KMS-11 (cell line): Measurements from ENCODE around the gene STAC3.

Source experiments
- H2AFZ ChIP-seq: fragments of 200-600 bp; sonication (generic); 2 replicates; pipeline ENCODE4 v1.6.1; 2016; ENCODE audit warnings: antibody characterized with exemption, mixed run types, low read depth
- H3K27ac ChIP-seq: fragments of 200-600 bp; sonication (generic); 2 replicates; pipeline ENCODE4 v1.6.1; 2016; ENCODE audit warnings: mild to moderate bottlenecking, mixed run types
- H3K27me3 ChIP-seq: fragments of 200-600 bp; sonication (generic); 2 replicates; pipeline ENCODE4 v1.6.1; 2017; ENCODE audit warnings: mild to moderate bottlenecking, low read depth, mixed run types, moderate library complexity; ENCODE audit not compliant: insufficient read depth
- H3K36me3 ChIP-seq: fragments of 200-600 bp; sonication (generic); 2 replicates; pipeline ENCODE4 v1.6.1; 2017; ENCODE audit warnings: mild to moderate bottlenecking, mixed run types; ENCODE audit not compliant: insufficient read depth
- H3K4me1 ChIP-seq: fragments of 200-600 bp; sonication (generic); 2 replicates; pipeline ENCODE4 v1.6.1; 2016; ENCODE audit warnings: mild to moderate bottlenecking, low read depth, mixed run types; ENCODE audit not compliant: poor library complexity, severe bottlenecking
- H3K4me2 ChIP-seq: fragments of 200-600 bp; sonication (generic); 2 replicates; pipeline ENCODE4 v1.7.0; 2016; ENCODE audit warnings: mild to moderate bottlenecking, mixed run types
- H3K4me3 ChIP-seq: fragments of 200-600 bp; sonication (generic); IDR thresholded peaks from 2 replicates; pipeline ENCODE4 v1.6.1; 2017; ENCODE audit warnings: low read depth, low read length, mixed read lengths; ENCODE audit not compliant: insufficient read depth
- H3K79me2 ChIP-seq: fragments of 200-600 bp; sonication (generic); 2 replicates; pipeline ENCODE4 v1.6.1; 2016; ENCODE audit warnings: low read depth, mixed run types; ENCODE audit not compliant: insufficient read depth
- H3K9ac ChIP-seq: fragments of 200-600 bp; sonication (generic); 2 replicates; pipeline ENCODE4 v1.6.1; 2016; ENCODE audit warnings: mild to moderate bottlenecking, mixed run types
- H4K20me1 ChIP-seq: fragments of 200-600 bp; sonication (generic); 2 replicates; pipeline ENCODE4 v1.6.1; 2016; ENCODE audit warnings: mild to moderate bottlenecking, mixed run types; ENCODE audit not compliant: insufficient read depth
- TF ChIP-seq, protein P1 (sequence below): fragments of 200-600 bp; sonication (generic); conservative IDR thresholded peaks from 2 replicates; pipeline ENCODE4 v1.6.1; 2017; ENCODE audit warnings: low read depth, mild to moderate bottlenecking, antibody characterized with exemption, low read length, moderate library complexity, mixed read lengths

The STAC3 gene

DNA sequence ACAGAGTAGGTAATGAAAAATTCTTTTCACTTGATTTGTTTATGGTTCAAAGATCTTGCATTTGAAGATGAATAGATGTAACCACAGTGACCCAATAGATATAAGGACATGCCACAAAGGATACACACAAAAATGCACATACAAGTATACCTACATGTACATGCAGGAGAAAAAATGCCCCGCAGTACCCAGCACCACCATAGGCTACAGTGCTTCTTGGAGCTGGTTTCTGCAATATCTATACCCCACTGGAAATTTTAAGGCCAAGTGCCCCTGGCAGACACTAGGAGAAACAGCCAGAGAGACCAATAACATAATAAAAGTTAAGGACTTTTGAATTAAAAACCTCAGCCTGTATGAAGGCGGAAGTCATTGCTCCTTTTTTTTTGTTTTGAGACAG is 12.1 kb upstream of the STAC3 start:
- H3K27ac ChIP-seq = no peak overlapping the region
- peaks cover 6% of the 10 kb centered on the region for H3K4me1 ChIP-seq
- no peak overlapping the region for H2AFZ ChIP-seq
- no peak overlapping the region for H3K4me3 ChIP-seq
- TF ChIP-seq, protein P1, sequence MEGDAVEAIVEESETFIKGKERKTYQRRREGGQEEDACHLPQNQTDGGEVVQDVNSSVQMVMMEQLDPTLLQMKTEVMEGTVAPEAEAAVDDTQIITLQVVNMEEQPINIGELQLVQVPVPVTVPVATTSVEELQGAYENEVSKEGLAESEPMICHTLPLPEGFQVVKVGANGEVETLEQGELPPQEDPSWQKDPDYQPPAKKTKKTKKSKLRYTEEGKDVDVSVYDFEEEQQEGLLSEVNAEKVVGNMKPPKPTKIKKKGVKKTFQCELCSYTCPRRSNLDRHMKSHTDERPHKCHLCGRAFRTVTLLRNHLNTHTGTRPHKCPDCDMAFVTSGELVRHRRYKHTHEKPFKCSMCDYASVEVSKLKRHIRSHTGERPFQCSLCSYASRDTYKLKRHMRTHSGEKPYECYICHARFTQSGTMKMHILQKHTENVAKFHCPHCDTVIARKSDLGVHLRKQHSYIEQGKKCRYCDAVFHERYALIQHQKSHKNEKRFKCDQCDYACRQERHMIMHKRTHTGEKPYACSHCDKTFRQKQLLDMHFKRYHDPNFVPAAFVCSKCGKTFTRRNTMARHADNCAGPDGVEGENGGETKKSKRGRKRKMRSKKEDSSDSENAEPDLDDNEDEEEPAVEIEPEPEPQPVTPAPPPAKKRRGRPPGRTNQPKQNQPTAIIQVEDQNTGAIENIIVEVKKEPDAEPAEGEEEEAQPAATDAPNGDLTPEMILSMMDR = no peak
- no peak overlapping the region for H3K9ac ChIP-seq
- no peaks in the 10 kb centered on the region for H3K36me3 ChIP-seq
- no peaks in the 10 kb centered on the region for H3K27me3 ChIP-seq
- H3K4me2 ChIP-seq = no peak overlapping the region
- H3K79me2 ChIP-seq = no peaks in the 10 kb centered on the region
- no peaks in the 10 kb centered on the region for H4K20me1 ChIP-seq

DNA sequence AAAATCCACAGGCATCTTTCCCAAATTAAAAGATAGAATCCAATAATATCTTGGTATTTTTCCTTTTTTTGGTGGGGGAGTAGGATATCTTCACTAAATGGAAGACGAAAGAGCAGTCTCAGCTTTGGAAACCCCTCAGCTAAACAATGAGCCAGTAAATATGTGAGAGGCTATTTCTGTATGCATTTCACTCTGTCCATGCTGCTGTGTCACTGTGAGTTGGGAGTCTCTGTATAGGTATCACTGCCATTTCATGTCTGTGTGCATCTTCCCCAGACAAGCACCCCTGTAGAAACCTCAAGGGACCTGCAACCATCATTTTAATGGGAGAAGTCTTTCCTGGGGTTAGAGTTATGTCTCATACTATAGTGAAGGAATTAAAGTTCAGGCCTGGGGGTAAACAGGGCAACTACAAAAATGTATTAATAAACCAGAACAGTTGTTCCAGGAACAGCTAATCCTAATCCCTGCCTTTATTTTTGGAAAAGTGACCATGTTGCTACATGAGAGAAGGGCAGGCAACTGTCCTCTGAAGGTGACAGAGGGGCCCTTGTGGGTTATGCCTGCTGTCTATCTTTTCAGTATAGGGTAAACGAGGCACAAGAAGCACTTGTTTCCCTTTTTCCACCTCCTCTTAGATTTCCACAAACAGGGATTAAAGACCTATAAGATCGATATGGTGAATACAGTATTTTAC is 11.3 kb upstream of the STAC3 start:
- Histone ChIP-seq H3K4me1 (peaks cover 6% of the 10 kb centered on the region), H2AFZ (no peak overlapping the region), H4K20me1 (no peaks in the 10 kb centered on the region), H3K79me2 (no peaks in the 10 kb centered on the region), H3K27me3 (no peaks in the 10 kb centered on the region), H3K4me3 (no peak overlapping the region), H3K4me2 (no peak overlapping the region), H3K27ac (no peak overlapping the region), H3K36me3 (peaks cover 3% of the 10 kb centered on the region; the same call in 1 of the 2 replicates), H3K9ac (no peak overlapping the region)
- TF ChIP-seq, protein P1 = no peak

DNA sequence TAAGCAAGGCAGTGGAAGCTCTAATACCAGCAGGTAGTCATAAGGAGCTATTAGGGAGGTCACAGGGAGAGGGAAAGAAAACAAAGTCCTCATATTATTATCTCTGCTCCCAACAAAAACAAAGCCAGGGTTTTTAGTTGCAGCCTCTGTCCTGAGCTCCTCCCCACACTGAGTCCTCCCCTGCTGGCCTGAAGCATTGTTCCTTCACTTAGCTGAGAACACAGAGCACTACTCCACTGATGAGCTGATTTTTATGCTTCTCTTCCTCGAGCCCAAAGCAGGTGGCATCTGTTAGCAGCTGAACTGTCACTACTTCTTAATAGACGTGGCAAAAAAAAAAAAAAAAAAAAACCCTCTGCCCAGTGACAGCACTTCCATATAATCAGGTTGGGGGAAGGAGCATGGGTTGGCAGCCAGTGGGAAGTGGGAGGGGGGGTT is 10.5 kb upstream of the STAC3 start:
- H2AFZ ChIP-seq = no peak overlapping the region
- no peak overlapping the region for H3K9ac ChIP-seq
- TF ChIP-seq, protein P1 = no peak
- no peaks in the 10 kb centered on the region for H4K20me1 ChIP-seq
- H3K4me3 ChIP-seq = no peak overlapping the region
- no peak overlapping the region for H3K27ac ChIP-seq
- H3K27me3 ChIP-seq = no peaks in the 10 kb centered on the region
- H3K36me3 ChIP-seq = peaks cover 3% of the 10 kb centered on the region; the same call in 1 of the 2 replicates
- H3K79me2 ChIP-seq = no peaks in the 10 kb centered on the region
- H3K4me2 ChIP-seq = no peak overlapping the region
- peaks cover 6% of the 10 kb centered on the region for H3K4me1 ChIP-seq

DNA sequence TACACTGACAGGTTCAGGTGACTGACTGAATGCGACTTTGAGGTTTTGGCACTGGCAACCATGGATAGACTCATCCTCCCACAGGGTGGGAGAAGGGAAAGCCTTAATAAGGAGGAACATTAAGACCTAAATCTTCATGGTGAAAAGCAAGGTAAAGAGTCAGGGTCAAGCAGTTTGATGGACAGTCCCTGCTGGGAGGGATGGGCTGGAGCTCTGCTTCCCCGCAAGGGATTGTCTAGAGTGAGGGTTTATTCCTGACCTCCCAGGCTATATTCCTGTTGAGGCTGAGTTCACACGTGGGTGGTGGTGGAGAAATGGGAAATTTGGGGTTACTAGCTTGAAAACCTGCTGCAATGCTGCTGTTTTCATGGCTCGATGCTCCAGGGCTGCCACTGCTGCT is 9.4 kb upstream of the STAC3 start:
- no peaks in the 10 kb centered on the region for H4K20me1 ChIP-seq
- H3K4me3 ChIP-seq = no peak overlapping the region
- peaks cover 6% of the 10 kb centered on the region for H3K4me1 ChIP-seq
- H3K9ac ChIP-seq = no peak overlapping the region
- peaks cover 3% of the 10 kb centered on the region; the same call in 1 of the 2 replicates for H3K36me3 ChIP-seq
- TF ChIP-seq, protein P1 = no peak
- H3K4me2 ChIP-seq = no peak overlapping the region
- no peaks in the 10 kb centered on the region for H3K27me3 ChIP-seq
- H3K27ac ChIP-seq = no peak overlapping the region
- no peaks in the 10 kb centered on the region for H3K79me2 ChIP-seq
- H2AFZ ChIP-seq = no peak overlapping the region
